Caco-2 (cell line): Measurements from ENCODE around the gene PGM2. TPM values are rescaled to one million over a fixed set of nuclear protein-coding genes. Genes with fewer than 3 reads are reported as not detected.

Source experiments
- BruUV-seq: library from RNA; stranded (reverse); fragments of 400-500 nt; replicated peaks from 2 replicates; lab custom pipeline; 2021; lab: Mats Ljungman, UMichigan
- CTCF ChIA-PET: fragments of 300-600 bp; sonication (Branson Sonifier 250); formaldehyde crosslinking; loops from one replicate; lab custom pipeline; 2022; ENCODE audit warnings: antibody characterized with exemption; lab: Charles Lee
- POLR2A ChIA-PET: fragments of 300-600 bp; sonication (Branson Sonifier 250); formaldehyde crosslinking; loops from one replicate; lab custom pipeline; 2022; ENCODE audit warnings: antibody characterized with exemption; lab: Charles Lee
- DNase-seq, 2 experiments: peaks; one replicate each; pipeline versions ENCODE4 v3.0.0 to v3.0.0-alpha.2; 2020 to 2022
- H3K27me3 ChIP-seq: replicated peaks from 2 replicates; pipeline ENCODE4 v1.6.0; 2011; ENCODE audit warnings: low read length; ENCODE audit not compliant: control insufficient read depth, insufficient read depth
- H3K36me3 ChIP-seq: 2 replicates; pipeline ENCODE4 v1.5.1; 2011; ENCODE audit warnings: low read length; ENCODE audit not compliant: control insufficient read depth, insufficient read depth
- H3K4me1 ChIP-seq: fragments of 250-450 bp; sonication (Bioruptor Pico); 2 replicates; pipeline ENCODE4 v1.5.1; 2020; ENCODE audit warnings: mild to moderate bottlenecking
- H3K4me3 ChIP-seq: 2 replicates; pipeline ENCODE4 v1.5.1; 2011; ENCODE audit warnings: low read depth, mild to moderate bottlenecking, control low read depth, low read length
- H3K9me3 ChIP-seq: fragments of 250-450 bp; sonication (Bioruptor Pico); 2 replicates; pipeline ENCODE4 v1.5.1; 2020; ENCODE audit warnings: mild to moderate bottlenecking, moderate library complexity
- H3K27ac Mint-ChIP-seq: one replicate; pipeline ENCODE4 v1.8.0; 2022; ENCODE audit warnings: mixed read lengths; ENCODE audit not compliant: unreplicated experiment
- H3K27me3 Mint-ChIP-seq: one replicate; pipeline ENCODE4 v1.8.0; 2022; ENCODE audit warnings: mixed read lengths; ENCODE audit not compliant: insufficient read depth, unreplicated experiment
- H3K36me3 Mint-ChIP-seq: one replicate; pipeline ENCODE4 v1.8.0; 2022; ENCODE audit warnings: mild to moderate bottlenecking, mixed read lengths; ENCODE audit not compliant: insufficient read depth, unreplicated experiment
- H3K4me1 Mint-ChIP-seq: one replicate; pipeline ENCODE4 v1.8.0; 2022; ENCODE audit warnings: low read depth, mixed read lengths; ENCODE audit not compliant: unreplicated experiment
- H3K4me3 Mint-ChIP-seq: one replicate; pipeline ENCODE4 v1.8.0; 2022; ENCODE audit warnings: mild to moderate bottlenecking, moderate library complexity, mixed read lengths; ENCODE audit not compliant: unreplicated experiment
- H3K9me3 Mint-ChIP-seq: one replicate; pipeline ENCODE4 v1.8.0; 2022; ENCODE audit warnings: mixed read lengths; ENCODE audit not compliant: unreplicated experiment
- CTCF ChIP-seq, 2 experiments: fragments of 200-600 bp in 1 of 2; IDR thresholded peaks; 1 replicate in 1 of 2; 2 replicates in 1 of 2; pipeline versions ENCODE4 v1.5.1 to v1.8.0; 2011 to 2022; ENCODE audit warnings: antibody characterized with exemption in 1 of 2, control low read depth in 1 of 2, inconsistent platforms in 1 of 2, low read depth in 1 of 2, low read length in 1 of 2, mild to moderate bottlenecking in 1 of 2, moderate library complexity in 1 of 2; ENCODE audit not compliant: insufficient read depth in 1 of 2, severe bottlenecking in 1 of 2, unreplicated experiment in 1 of 2
- intact Hi-C: fragments of 100-400 bp; cut with micrococcal nuclease; formaldehyde crosslinking; loops from one replicate; pipeline ENCODE4 v1.10.0; 2022; ENCODE audit not compliant: unreplicated experiment
- total RNA-seq: library from RNA; stranded (reverse); gene quantifications from 2 replicates; pipeline ENCODE4 v1.2.3, GENCODE V29; 2022

Gene PGM2
- total RNA-seq, 1 experiment from 2014 or later, result 33.4 TPM

- Mint-ChIP-seq H3K4me1 (peaks cover 15% of the 10 kb centered on the region), H3K27me3 (no peaks in the 10 kb centered on the region), H3K9me3 (no peaks in the 10 kb centered on the region), H3K4me3 (no peak overlapping the region), H3K27ac (peak overlapping the region; percentile 52), H3K36me3 (no peaks in the 10 kb centered on the region)
- ChIA-PET POLR2A (no interaction called here), CTCF (no interaction called here)
- BruUV-seq, result no TSS peak
- H3K9me3 ChIP-seq, result no peaks in the 10 kb centered on the region
- peak; percentile 22 to 38 for DNase-seq
- H3K27me3 ChIP-seq, result no peaks in the 10 kb centered on the region
- no peak overlapping the region for H3K4me3 ChIP-seq
- peaks cover 19% of the 10 kb centered on the region for H3K4me1 ChIP-seq
- TF ChIP-seq CTCF (IDR thresholded peaks at IDR 0.05; ENCODE audit: insufficient read depth in 1 of 2, low read depth in 1 of 2, low read length in 1 of 2, severe bottlenecking in 1 of 2, unreplicated experiment in 1 of 2), result no peak
- no peaks in the 10 kb centered on the region for H3K36me3 ChIP-seq
- intact Hi-C loops, result loop anchor here (2.0 kb wide), 1 partner anchor 14 kb away; the partner anchor contains the start of gene PGM2
These were observed 13.8 kb upstream of the PGM2 start for GRCh38 chr4:37812713-37813112.

GRCh38 chr4:37815591-37815990, 10.9 kb upstream of the PGM2 start:
- no peaks in the 10 kb centered on the region for H3K27me3 Mint-ChIP-seq
- no TSS peak for BruUV-seq
- intact Hi-C loops, result no loop called here
- H3K9me3 Mint-ChIP-seq, result no peaks in the 10 kb centered on the region
- H3K36me3 Mint-ChIP-seq, result no peaks in the 10 kb centered on the region
- TF ChIP-seq CTCF (IDR thresholded peaks at IDR 0.05; ENCODE audit: insufficient read depth in 1 of 2, low read depth in 1 of 2, low read length in 1 of 2, severe bottlenecking in 1 of 2, unreplicated experiment in 1 of 2), result no peak
- H3K27ac Mint-ChIP-seq, result no peak overlapping the region
- H3K36me3 ChIP-seq, result no peaks in the 10 kb centered on the region
- no peak overlapping the region for H3K4me3 ChIP-seq
- no peak overlapping the region for H3K4me3 Mint-ChIP-seq
- CTCF ChIA-PET, result no interaction called here
- no peaks in the 10 kb centered on the region for H3K9me3 ChIP-seq
- H3K4me1 Mint-ChIP-seq, result peaks cover 15% of the 10 kb centered on the region
- DNase-seq, result no peak
- no peaks in the 10 kb centered on the region for H3K27me3 ChIP-seq
- POLR2A ChIA-PET, result no interaction called here
- H3K4me1 ChIP-seq, result peaks cover 14% of the 10 kb centered on the region

- CTCF ChIA-PET, result no interaction called here
- no peak for TF ChIP-seq CTCF (IDR thresholded peaks at IDR 0.05; ENCODE audit: insufficient read depth in 1 of 2, low read depth in 1 of 2, low read length in 1 of 2, severe bottlenecking in 1 of 2, unreplicated experiment in 1 of 2)
- Histone ChIP-seq H3K9me3 (no peaks in the 10 kb centered on the region), H3K4me1 (peaks cover 12% of the 10 kb centered on the region), H3K36me3 (no peaks in the 10 kb centered on the region), H3K4me3 (no peak overlapping the region), H3K27me3 (no peaks in the 10 kb centered on the region)
- H3K4me3 Mint-ChIP-seq, result no peak overlapping the region
- POLR2A ChIA-PET, result no interaction called here
- no TSS peak for BruUV-seq
- DNase-seq, result no peak
- no peaks in the 10 kb centered on the region for H3K36me3 Mint-ChIP-seq
- peaks cover 15% of the 10 kb centered on the region for H3K4me1 Mint-ChIP-seq
- no peak overlapping the region for H3K27ac Mint-ChIP-seq
- intact Hi-C loops, result no loop called here
- H3K27me3 Mint-ChIP-seq, result no peaks in the 10 kb centered on the region
- H3K9me3 Mint-ChIP-seq, result no peaks in the 10 kb centered on the region
These were observed 10.5 kb upstream of the PGM2 start for GRCh38 chr4:37816006-37816405.
